Measurements from ENCODE around the gene PLCD4. TPM values are rescaled to one million over a fixed set of nuclear protein-coding genes. Genes with fewer than 3 reads are reported as not detected.

The PLCD4 gene
- polyA plus RNA-seq, 1 experiment = 4.9 TPM

GRCh38 chr2:218671097-218671653 lies 63.5 kb downstream of the PLCD4 start:
- Histone ChIP-seq H3K4me3 (ENCODE audit: low read depth, low read length) (peak overlapping the region; percentile 95), H3K27me3 (ENCODE audit: control insufficient read depth, insufficient read depth, low read length) (no peaks in the 10 kb centered on the region), H3K27ac (ENCODE audit: low read depth, low read length) (peak overlapping the region; percentile 77), H3K9me3 (ENCODE audit: control insufficient read depth, insufficient read depth, low read length) (no peaks in the 10 kb centered on the region; the same call in 1 of the 2 replicates)
- ChIA-PET CTCF (interaction anchor here (0.7 to 5.5 kb wide), 8 partner anchors 9 to 177 kb away, joined by 3 to 49 read pairs (median 6); partner anchors contain the start of genes BCS1L and ZNF142), POLR2A (interaction anchor here (1.6 to 2.1 kb wide), 2 partner anchors 12 to 16 kb away, joined by 7 to 24 read pairs; partner anchors contain the start of genes BCS1L and ZNF142)
- DNase-seq (ENCODE audit: low read depth, low spot score) = no peak
- no peak for TF ChIP-seq CTCF (IDR thresholded peaks at IDR 0.05; ENCODE audit: low read depth, low read length)

GRCh38 chr2:218671654-218672566 lies 64.2 kb downstream of the PLCD4 start, which contains the start of the genes RNF25 and STK36:
RNF25 (minus strand) TSS chr2:218672002; CDS start chr2:218671970, 32 bp downstream.
STK36 (plus strand) TSS chr2:218672086; CDS start chr2:218672830, 744 bp downstream.
- no peak for TF ChIP-seq CTCF (IDR thresholded peaks at IDR 0.05; ENCODE audit: low read depth, low read length)
- ChIA-PET CTCF (interaction anchor here (0.7 to 5.5 kb wide), 9 partner anchors 8 to 176 kb away, joined by 3 to 49 read pairs (median 6); partner anchors contain the start of genes BCS1L, TTLL4 and ZNF142), POLR2A (interaction anchor here (0.8 to 2.1 kb wide), 5 partner anchors 8 to 15 kb away, joined by 3 to 24 read pairs (median 5); partner anchors contain the start of genes BCS1L and ZNF142)
- DNase-seq (ENCODE audit: low read depth, low spot score) = peak; percentile 74
- Histone ChIP-seq H3K27ac (ENCODE audit: low read depth, low read length) (peak within 1 kb of the TSS; percentile 77), H3K9me3 (ENCODE audit: control insufficient read depth, insufficient read depth, low read length) (no peaks in the 10 kb centered on the region; the same call in 1 of the 2 replicates), H3K27me3 (ENCODE audit: control insufficient read depth, insufficient read depth, low read length) (no peaks in the 10 kb centered on the region), H3K4me3 (ENCODE audit: low read depth, low read length) (peak within 1 kb of the TSS; percentile 95)

- CTCF ChIA-PET = interaction anchor here (2.0 kb wide), 1 partner anchor 8 kb away, joined by 7 read pairs; no protein-coding TSS in a partner anchor
- TF ChIP-seq CTCF (IDR thresholded peaks at IDR 0.05; ENCODE audit: low read depth, low read length) = no peak
- Histone ChIP-seq H3K27ac (ENCODE audit: low read depth, low read length) (no peak overlapping the region), H3K9me3 (ENCODE audit: control insufficient read depth, insufficient read depth, low read length) (no peaks in the 10 kb centered on the region), H3K27me3 (ENCODE audit: control insufficient read depth, insufficient read depth, low read length) (no peaks in the 10 kb centered on the region), H3K4me3 (ENCODE audit: low read depth, low read length) (no peak overlapping the region)
- POLR2A ChIA-PET = no interaction called here
- no peak for DNase-seq (ENCODE audit: low read depth, low spot score)
Measured at GRCh38 chr2:218679119-218679518, 71.4 kb downstream of the PLCD4 start.

- H3K27ac ChIP-seq (ENCODE audit: low read depth, low read length) = no peak overlapping the region
- H3K4me3 ChIP-seq (ENCODE audit: low read depth, low read length) = no peak overlapping the region
- ChIA-PET CTCF (interaction anchor here (1.0 to 1.4 kb wide), 2 partner anchors 9 to 30 kb away, joined by 3 to 4 read pairs; partner anchors contain the start of gene TTLL4), POLR2A (no interaction called here)
- H3K27me3 ChIP-seq (ENCODE audit: control insufficient read depth, insufficient read depth, low read length) = no peaks in the 10 kb centered on the region
- no peaks in the 10 kb centered on the region for H3K9me3 ChIP-seq (ENCODE audit: control insufficient read depth, insufficient read depth, low read length)
- no peak for TF ChIP-seq CTCF (IDR thresholded peaks at IDR 0.05; ENCODE audit: low read depth, low read length)
- no peak for DNase-seq (ENCODE audit: low read depth, low spot score)
Measured at GRCh38 chr2:218680061-218680460, 72.4 kb downstream of the PLCD4 start.

Small RNA genes within 50 kb of the gene (small RNA-seq; reads per million reads assigned to genes)
- gene RNU6-136P (ENCODE audit: insufficient read length, low read depth) = not detected

Other genes starting within 250 kb of the PLCD4 start
- gene SLC11A1, start 225.6 kb upstream of the PLCD4 start, polyA plus RNA-seq (2011; rRNA removed) = 0.04 TPM in 1 of 2 replicates, not detected in the other
- 51.3 and 66.6 TPM in 2 replicates for gene CTDSP1, start 208.0 kb upstream of the PLCD4 start, polyA plus RNA-seq (2011; rRNA removed)
- gene VIL1, start 188.8 kb upstream of the PLCD4 start, polyA plus RNA-seq (2011; rRNA removed) = 0.06 TPM in 1 of 2 replicates, not detected in the other
- 2.8 and 4.9 TPM in 2 replicates for gene USP37, start 39.5 kb upstream of the PLCD4 start, polyA plus RNA-seq (2011; rRNA removed)
- gene CNOT9, start 39.1 kb upstream of the PLCD4 start, polyA plus RNA-seq (2011; rRNA removed) = 60.2 and 77.1 TPM in 2 replicates
- 3.5 and 5.5 TPM in 2 replicates for gene ZNF142, start 51.7 kb downstream of the PLCD4 start, polyA plus RNA-seq (2011; rRNA removed)
- gene BCS1L, start 51.8 kb downstream of the PLCD4 start, polyA plus RNA-seq (2011; rRNA removed) = 26.7 and 28.4 TPM in 2 replicates
- gene RNF25, start 64.1 kb downstream of the PLCD4 start, polyA plus RNA-seq (2011; rRNA removed) = 57.5 and 76.3 TPM in 2 replicates
- gene STK36, start 64.2 kb downstream of the PLCD4 start, polyA plus RNA-seq (2011; rRNA removed) = 52.5 and 53.1 TPM in 2 replicates
- 16.3 and 18.0 TPM in 2 replicates for gene TTLL4, start 102.9 kb downstream of the PLCD4 start, polyA plus RNA-seq (2011; rRNA removed)
- 25.6 and 31.0 TPM in 2 replicates for gene CYP27A1, start 174.2 kb downstream of the PLCD4 start, polyA plus RNA-seq (2011; rRNA removed)
- gene PRKAG3, start 223.9 kb downstream of the PLCD4 start, polyA plus RNA-seq (2011; rRNA removed) = not detected in 2 replicates